HG03097 (cell line): Measurements from ENCODE around the gene CTXN1.
"Not testable (repeated sequence)": the region's sequence is repeated elsewhere in the genome, so short reads cannot be mapped to it uniquely, and the experiment has no call there.

Source experiments
- ATAC-seq: cut with Tn5 transposase; IDR thresholded peaks from one replicate; pipeline ENCODE4 v1.9.1; 2021; ENCODE audit not compliant: unreplicated experiment, low FRiP score

Gene CTXN1

GRCh38 chr19:7926727-7927604 lies 1.0 kb upstream of the CTXN1 start:
- ATAC-seq = no peak

GRCh38 chr19:7925171-7925851 lies 624 bp downstream of the CTXN1 start:
- no peak for ATAC-seq

GRCh38 chr19:7924651-7925170 lies 1.2 kb downstream of the CTXN1 start:
- ATAC-seq = no peak

- no peak for ATAC-seq
Measured at GRCh38 chr19:7924241-7924640, 1.7 kb downstream of the CTXN1 start.

- ATAC-seq = no peak
Measured at GRCh38 chr19:7923295-7924191, 2.4 kb downstream of the CTXN1 start.

- ATAC-seq = no peak
Measured at GRCh38 chr19:7922836-7923195, 3.1 kb downstream of the CTXN1 start.

- no peak for ATAC-seq
Measured at GRCh38 chr19:7921967-7922835, 3.7 kb downstream of the CTXN1 start.

- ATAC-seq = no peak
Measured at GRCh38 chr19:7921302-7921966, 4.5 kb downstream of the CTXN1 start.

- peak; percentile 39 for ATAC-seq
Measured at GRCh38 chr19:7920519-7921301, 5.2 kb downstream of the CTXN1 start.

- ATAC-seq = peak; percentile 52
Measured at GRCh38 chr19:7919610-7920518, 6.1 kb downstream of the CTXN1 start, which contains the start of gene SNAPC2. Gene SNAPC2 (plus strand): TSS chr19:7920338. CDS start chr19:7920367, 29 bp downstream.

- no peak for ATAC-seq
Measured at GRCh38 chr19:7918615-7919421, 7.1 kb downstream of the CTXN1 start.

GRCh38 chr19:7918062-7918614 lies 7.8 kb downstream of the CTXN1 start:
- ATAC-seq = not testable (repeated sequence)

GRCh38 chr19:7917267-7918061 lies 8.5 kb downstream of the CTXN1 start:
- ATAC-seq = no peak

- no peak for ATAC-seq
Measured at GRCh38 chr19:7916955-7917266, 9.0 kb downstream of the CTXN1 start.

GRCh38 chr19:7916103-7916954 lies 9.6 kb downstream of the CTXN1 start:
- no peak for ATAC-seq
